AG04449 (cell line): ENCODE measurements around the gene TRA2B.
"Not testable (repeated sequence)": the region's sequence is repeated elsewhere in the genome, so short reads cannot be mapped to it uniquely, and the experiment has no call there.

Experiments used
- CTCF ChIA-PET: fragments of 350-600 bp; formaldehyde crosslinking; extraction: SDS; loops from one replicate; lab custom pipeline; 2021; ENCODE audit warnings: antibody characterized with exemption; lab: Yijun Ruan, JAX
- POLR2A ChIA-PET: fragments of 400-600, 350-600 bp; formaldehyde crosslinking; extraction: SDS; loops from one replicate; lab custom pipeline; 2020; ENCODE audit warnings: antibody characterized with exemption, inconsistent platforms; lab: Yijun Ruan, JAX
- DNase-seq: peaks from one replicate; pipeline ENCODE4 v3.0.0-alpha.2; 2010; ENCODE audit warnings: low read depth, low spot score
- H3K4me3 ChIP-seq: 2 replicates; pipeline ENCODE4 v1.5.1; 2011; ENCODE audit warnings: low read depth, mild to moderate bottlenecking, control low read depth, low read length
- CTCF ChIP-seq: IDR thresholded peaks from one replicate; pipeline ENCODE4 v1.5.1; 2011; ENCODE audit warnings: mild to moderate bottlenecking, moderate library complexity, low read length, control low read depth, inconsistent platforms; ENCODE audit not compliant: insufficient read depth; ENCODE audit errors: missing control alignments

The TRA2B gene

GRCh38 chr3:185916042-185916833 lies 21.6 kb downstream of the TRA2B start:
- POLR2A ChIA-PET, result no interaction called here
- DNase-seq, result no peak
- no peak for TF ChIP-seq CTCF
- CTCF ChIA-PET, result interaction anchor here (1.1 to 1.4 kb wide), 3 partner anchors 61 to 256 kb away, joined by 3 read pairs; no protein-coding TSS in a partner anchor
- no peak overlapping the region for H3K4me3 ChIP-seq

GRCh38 chr3:185915642-185916041 lies 22.2 kb downstream of the TRA2B start:
- TF ChIP-seq CTCF, result no peak
- no peak overlapping the region for H3K4me3 ChIP-seq
- no peak for DNase-seq
- CTCF ChIA-PET, result interaction anchor here (1.4 to 2.5 kb wide), 2 partner anchors 12 to 62 kb away, joined by 3 to 12 read pairs; no protein-coding TSS in a partner anchor
- POLR2A ChIA-PET, result no interaction called here

- ChIA-PET CTCF (interaction anchor here (1.4 to 4.8 kb wide), 4 partner anchors 13 to 255 kb away, joined by 3 to 35 read pairs (median 14); no protein-coding TSS in a partner anchor), POLR2A (no interaction called here)
- H3K4me3 ChIP-seq, result no peak overlapping the region
These were observed 22.7 kb downstream of the TRA2B start for GRCh38 chr3:185914911-185915629.

GRCh38 chr3:185912929-185913901 lies 24.6 kb downstream of the TRA2B start:
- no peak overlapping the region for H3K4me3 ChIP-seq
- CTCF ChIA-PET, result interaction anchor here (0.9 to 4.8 kb wide), 7 partner anchors 15 to 253 kb away, joined by 3 to 35 read pairs (median 10); no protein-coding TSS in a partner anchor
- DNase-seq, result no peak
- no peak for TF ChIP-seq CTCF
- POLR2A ChIA-PET, result no interaction called here

More at GRCh38 chr3:185914911-185915629, 22.7 kb downstream of the TRA2B start:
- TF ChIP-seq CTCF, result no peak
- no peak for DNase-seq

- H3K4me3 ChIP-seq, result no peak overlapping the region
- ChIA-PET POLR2A (no interaction called here), CTCF (interaction anchor here (1.2 to 4.8 kb wide), 5 partner anchors 31 to 253 kb away, joined by 3 to 35 read pairs (median 10); no protein-coding TSS in a partner anchor)
- no peak for DNase-seq
- TF ChIP-seq CTCF, result no peak
These were observed 25.3 kb downstream of the TRA2B start for GRCh38 chr3:185912512-185912911.

- ChIA-PET POLR2A (interaction anchor here (0.8 to 1.4 kb wide), 3 partner anchors 10 to 14 kb away, joined by 3 to 4 read pairs (median 3); no protein-coding TSS in a partner anchor), CTCF (interaction anchor here (0.9 to 4.8 kb wide), 3 partner anchors 176 to 251 kb away, joined by 3 to 35 read pairs (median 10); no protein-coding TSS in a partner anchor)
- H3K4me3 ChIP-seq, DNase-seq: not testable (repeated sequence)
These were observed 26.8 kb downstream of the TRA2B start for GRCh38 chr3:185911076-185911448.

- H3K4me3 ChIP-seq, DNase-seq: not testable (repeated sequence)
- ChIA-PET CTCF (interaction anchor here (0.9 to 4.8 kb wide), 3 partner anchors 175 to 251 kb away, joined by 3 to 35 read pairs (median 10); no protein-coding TSS in a partner anchor), POLR2A (interaction anchor here (0.8 to 1.4 kb wide), 3 partner anchors 10 to 15 kb away, joined by 3 to 4 read pairs (median 3); no protein-coding TSS in a partner anchor)
These were observed 27.3 kb downstream of the TRA2B start for GRCh38 chr3:185910322-185911075.

- CTCF ChIA-PET, result interaction anchor here (1.6 kb wide), 1 partner anchor 250 kb away, joined by 4 read pairs; no protein-coding TSS in a partner anchor
- DNase-seq, result not testable (repeated sequence)
These were observed 27.9 kb downstream of the TRA2B start for GRCh38 chr3:185909913-185910312.

More at GRCh38 chr3:185909913-185910312, 27.9 kb downstream of the TRA2B start:
- H3K4me3 ChIP-seq, POLR2A ChIA-PET: not testable (repeated sequence)
